ENCODE data around the gene PSMB11. TPM values are rescaled to one million over a fixed set of nuclear protein-coding genes. Genes with fewer than 3 reads are reported as not detected.

Gene PSMB11
- total and polyA plus RNA-seq, 2 donors (not counting 1 experiment from before 2014, with no cell fraction given) = not detected

DNA sequence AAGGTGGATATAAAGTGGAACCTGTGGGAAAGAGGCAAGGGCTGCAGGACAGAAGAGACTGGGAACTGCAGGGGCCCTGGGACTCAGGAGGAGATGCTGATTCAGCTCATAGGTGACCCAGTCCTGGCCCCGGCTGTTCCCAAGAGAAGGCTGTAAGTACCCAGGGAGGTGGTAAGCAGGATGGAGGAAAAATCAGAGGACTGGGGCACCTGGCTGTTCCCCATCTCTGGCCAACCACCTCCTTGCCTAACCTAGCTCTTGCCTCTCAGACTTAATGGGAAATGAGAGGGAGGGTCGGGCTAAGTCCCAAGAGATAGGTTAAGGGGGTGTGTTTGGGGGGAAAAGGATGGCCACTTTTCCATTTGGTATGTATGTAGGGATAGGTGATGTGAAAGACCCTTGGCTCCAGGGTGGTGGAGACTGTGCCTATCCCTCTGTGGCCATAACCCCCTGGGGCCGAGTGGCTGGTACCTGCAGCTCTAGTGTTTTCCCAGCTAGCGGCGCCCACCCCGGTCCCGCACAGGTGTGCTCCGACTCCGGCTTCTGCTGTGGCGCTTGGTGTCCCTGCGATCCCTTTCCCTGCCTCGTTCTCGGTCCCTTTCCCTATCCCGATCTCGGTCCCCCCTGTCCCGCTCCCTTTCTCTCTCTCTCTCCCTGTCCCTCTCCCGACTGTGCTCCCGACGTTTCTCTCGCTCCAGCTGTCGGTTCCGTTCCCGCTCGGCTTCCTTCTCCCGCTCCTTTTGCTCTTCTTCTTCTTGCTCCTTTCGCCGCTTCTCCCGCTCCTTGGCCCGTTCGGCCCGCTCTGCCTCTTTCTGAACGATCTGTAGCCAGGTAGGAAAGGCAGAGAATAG is 16.9 kb downstream of the PSMB11 start:
- Mint-ChIP-seq H3K9me3 (ENCODE audit: insufficient read depth) (no peaks in the 10 kb centered on the region), H3K4me1 (peaks cover 18% of the 10 kb centered on the region), H3K27ac (no peak overlapping the region), H3K4me3 (no peak overlapping the region), H3K27me3 (no peaks in the 10 kb centered on the region)
- no peaks in the 10 kb centered on the region for H3K9me3 ChIP-seq (ENCODE audit: control extremely low read depth in 1 of 3, control insufficient read depth in 2 of 3, insufficient read depth in 1 of 3, low read length in 2 of 3)
- CTCF ChIA-PET = interaction anchor here (0.6 to 19.1 kb wide), 42 partner anchors 10 to 803 kb away, joined by 3 to 1134 read pairs (median 4); partner anchors contain the start of genes ACIN1, AJUBA, C14orf119 and HAUS4
- WGBS (ENCODE audit: insufficient coverage) = 94% methylated on average over 17 of the region's 32 CpGs
- H3K27me3 ChIP-seq (replicated peaks in 1 of 4; ENCODE audit: control extremely low read depth in 1 of 4, control insufficient read depth in 3 of 4, insufficient read depth in 4 of 4, low read length in 3 of 4) = peaks cover 0 to 6% (median 0%) of the 10 kb centered on the region in 4 experiments
- H3K4me2 ChIP-seq (replicated peaks; ENCODE audit: low read depth, low read length, poor library complexity, severe bottlenecking) = no peak overlapping the region
- no peak overlapping the region for H3K27ac ChIP-seq (ENCODE audit: low read length in 2 of 2)
- no peak overlapping the region for H3K9ac ChIP-seq (ENCODE audit: low read length)
- no peak overlapping the region for H2AFZ ChIP-seq (ENCODE audit: insufficient read depth, low read depth, low read length, poor library complexity, severe bottlenecking)
- H3K4me3 ChIP-seq (ENCODE audit: control extremely low read depth in 1 of 5, extremely low read depth in 1 of 5, insufficient read depth in 1 of 5, low read depth in 2 of 5, low read length in 4 of 5) = no peak overlapping the region
- POLR2A ChIA-PET = interaction anchor here (0.7 to 1.5 kb wide), 10 partner anchors 10 to 1281 kb away, joined by 3 to 13 read pairs (median 4); partner anchors contain the start of genes AJUBA, RBM23 and RIPK3
- peaks cover 24% of the 10 kb centered on the region for H4K20me1 ChIP-seq (ENCODE audit: control insufficient read depth, insufficient read depth, low read length, poor library complexity, severe bottlenecking)
- H3K4me1 ChIP-seq (ENCODE audit: control insufficient read depth in 2 of 2, insufficient read depth in 2 of 2, low read length in 2 of 2) = peaks cover 10 to 21% of the 10 kb centered on the region in 2 donors
- peaks cover 4 to 51% of the 10 kb centered on the region in 2 experiments for H3K36me3 ChIP-seq (replicated peaks in 1 of 2; ENCODE audit: control extremely low read depth in 1 of 2, control insufficient read depth in 1 of 2, extremely low read depth in 1 of 2, insufficient read depth in 2 of 2, low read length in 1 of 2)
- ATAC-seq (ENCODE audit: low read depth) = no peak
- no peak for DNase-seq
- intact Hi-C loops (cut with micrococcal nuclease) = loop anchor here (1.0 to 10.0 kb wide), 10 partner anchors 25 to 754 kb away; partner anchors contain the start of gene PSMB5
- H3K79me2 ChIP-seq (ENCODE audit: control insufficient read depth, insufficient read depth, low read length) = peaks cover 1% of the 10 kb centered on the region
- TF ChIP-seq, protein P1, sequence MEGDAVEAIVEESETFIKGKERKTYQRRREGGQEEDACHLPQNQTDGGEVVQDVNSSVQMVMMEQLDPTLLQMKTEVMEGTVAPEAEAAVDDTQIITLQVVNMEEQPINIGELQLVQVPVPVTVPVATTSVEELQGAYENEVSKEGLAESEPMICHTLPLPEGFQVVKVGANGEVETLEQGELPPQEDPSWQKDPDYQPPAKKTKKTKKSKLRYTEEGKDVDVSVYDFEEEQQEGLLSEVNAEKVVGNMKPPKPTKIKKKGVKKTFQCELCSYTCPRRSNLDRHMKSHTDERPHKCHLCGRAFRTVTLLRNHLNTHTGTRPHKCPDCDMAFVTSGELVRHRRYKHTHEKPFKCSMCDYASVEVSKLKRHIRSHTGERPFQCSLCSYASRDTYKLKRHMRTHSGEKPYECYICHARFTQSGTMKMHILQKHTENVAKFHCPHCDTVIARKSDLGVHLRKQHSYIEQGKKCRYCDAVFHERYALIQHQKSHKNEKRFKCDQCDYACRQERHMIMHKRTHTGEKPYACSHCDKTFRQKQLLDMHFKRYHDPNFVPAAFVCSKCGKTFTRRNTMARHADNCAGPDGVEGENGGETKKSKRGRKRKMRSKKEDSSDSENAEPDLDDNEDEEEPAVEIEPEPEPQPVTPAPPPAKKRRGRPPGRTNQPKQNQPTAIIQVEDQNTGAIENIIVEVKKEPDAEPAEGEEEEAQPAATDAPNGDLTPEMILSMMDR (IDR thresholded peaks at IDR 0.05) = no peak
- no peak for TF ChIP-seq EZH2 (IDR thresholded peaks at IDR 0.05; ENCODE audit: borderline replicate concordance, insufficient read depth, low read depth, low read length, poor library complexity, severe bottlenecking)
